ENCODE results near the gene MIOX. TPM values are rescaled to one million over a fixed set of nuclear protein-coding genes. Genes with fewer than 3 reads are reported as not detected.

The MIOX gene
- total and polyA plus RNA-seq, 2 of the 13 experiments (the other 11 are each of a cell fraction or from before 2014, with no cell fraction given): 1.5 to 2.9 TPM

DNA sequence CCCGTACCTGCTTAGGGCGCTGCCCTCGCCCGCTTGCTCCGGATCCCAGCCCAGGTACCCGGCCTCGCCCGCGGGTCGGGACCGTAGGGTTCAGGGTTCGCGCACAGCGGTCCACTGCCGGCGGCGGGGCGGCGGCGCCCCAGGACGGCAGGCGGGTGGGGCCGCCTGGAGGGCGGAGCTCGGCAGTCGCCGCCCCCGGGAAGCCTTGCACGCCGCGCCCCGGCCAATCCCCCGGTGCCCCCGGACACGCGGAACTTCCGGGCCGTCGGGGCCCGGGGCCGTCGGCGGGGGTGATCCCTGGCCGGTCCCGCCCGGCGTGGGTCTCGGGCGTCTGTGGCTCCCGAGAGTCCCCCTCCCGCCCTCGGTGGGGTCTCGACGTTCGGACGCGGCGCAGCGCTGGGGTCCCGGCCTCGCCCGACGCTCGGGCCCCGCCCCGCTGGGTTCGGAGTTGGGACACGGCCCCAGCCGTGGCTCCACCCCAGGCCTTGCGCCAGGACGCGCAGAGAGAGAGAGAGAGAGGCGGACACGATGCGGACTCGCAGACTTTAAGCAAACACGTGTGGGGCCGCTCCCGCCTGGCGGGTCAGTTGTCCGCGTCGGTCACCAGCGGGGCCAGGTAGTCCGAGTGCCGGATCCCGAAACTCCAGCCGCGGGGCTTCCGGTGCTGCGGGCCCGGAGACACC, 43.4 kb downstream of the MIOX start, which contains the start of gene TYMP (continued):
- peak; percentile 87 for TF ChIP-seq ZNF563 (CRISPR knock-in tag; IDR thresholded peaks at IDR 0.05)
- TF ChIP-seq, protein P1, sequence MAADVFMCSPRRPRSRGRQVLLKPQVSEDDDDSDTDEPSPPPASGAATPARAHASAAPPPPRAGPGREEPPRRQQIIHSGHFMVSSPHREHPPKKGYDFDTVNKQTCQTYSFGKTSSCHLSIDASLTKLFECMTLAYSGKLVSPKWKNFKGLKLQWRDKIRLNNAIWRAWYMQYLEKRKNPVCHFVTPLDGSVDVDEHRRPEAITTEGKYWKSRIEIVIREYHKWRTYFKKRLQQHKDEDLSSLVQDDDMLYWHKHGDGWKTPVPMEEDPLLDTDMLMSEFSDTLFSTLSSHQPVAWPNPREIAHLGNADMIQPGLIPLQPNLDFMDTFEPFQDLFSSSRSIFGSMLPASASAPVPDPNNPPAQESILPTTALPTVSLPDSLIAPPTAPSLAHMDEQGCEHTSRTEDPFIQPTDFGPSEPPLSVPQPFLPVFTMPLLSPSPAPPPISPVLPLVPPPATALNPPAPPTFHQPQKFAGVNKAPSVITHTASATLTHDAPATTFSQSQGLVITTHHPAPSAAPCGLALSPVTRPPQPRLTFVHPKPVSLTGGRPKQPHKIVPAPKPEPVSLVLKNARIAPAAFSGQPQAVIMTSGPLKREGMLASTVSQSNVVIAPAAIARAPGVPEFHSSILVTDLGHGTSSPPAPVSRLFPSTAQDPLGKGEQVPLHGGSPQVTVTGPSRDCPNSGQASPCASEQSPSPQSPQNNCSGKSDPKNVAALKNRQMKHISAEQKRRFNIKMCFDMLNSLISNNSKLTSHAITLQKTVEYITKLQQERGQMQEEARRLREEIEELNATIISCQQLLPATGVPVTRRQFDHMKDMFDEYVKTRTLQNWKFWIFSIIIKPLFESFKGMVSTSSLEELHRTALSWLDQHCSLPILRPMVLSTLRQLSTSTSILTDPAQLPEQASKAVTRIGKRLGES (CRISPR knock-in tag; IDR thresholded peaks at IDR 0.05; ENCODE audit: borderline replicate concordance): 0 out of 2 replicates have a peak, but pooled peaks have one; percentile 61
- no peak for TF ChIP-seq MYNN (CRISPR knock-in tag; IDR thresholded peaks at IDR 0.05; ENCODE audit: low read depth)
- TF ChIP-seq REPIN1 (CRISPR knock-in tag; IDR thresholded peaks at IDR 0.05; ENCODE audit: borderline replicate concordance, low read depth): 0 out of 2 replicates have a peak, but pooled peaks have one; percentile 9
- no peak for TF ChIP-seq ZNF496 (CRISPR knock-in tag; IDR thresholded peaks at IDR 0.05; ENCODE audit: insufficient replicate concordance)
- no peak for TF ChIP-seq ZNF280B (CRISPR knock-in tag; IDR thresholded peaks at IDR 0.05; ENCODE audit: borderline replicate concordance)
- TF ChIP-seq, protein P2, sequence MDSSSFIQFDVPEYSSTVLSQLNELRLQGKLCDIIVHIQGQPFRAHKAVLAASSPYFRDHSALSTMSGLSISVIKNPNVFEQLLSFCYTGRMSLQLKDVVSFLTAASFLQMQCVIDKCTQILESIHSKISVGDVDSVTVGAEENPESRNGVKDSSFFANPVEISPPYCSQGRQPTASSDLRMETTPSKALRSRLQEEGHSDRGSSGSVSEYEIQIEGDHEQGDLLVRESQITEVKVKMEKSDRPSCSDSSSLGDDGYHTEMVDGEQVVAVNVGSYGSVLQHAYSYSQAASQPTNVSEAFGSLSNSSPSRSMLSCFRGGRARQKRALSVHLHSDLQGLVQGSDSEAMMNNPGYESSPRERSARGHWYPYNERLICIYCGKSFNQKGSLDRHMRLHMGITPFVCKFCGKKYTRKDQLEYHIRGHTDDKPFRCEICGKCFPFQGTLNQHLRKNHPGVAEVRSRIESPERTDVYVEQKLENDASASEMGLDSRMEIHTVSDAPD (CRISPR knock-in tag; IDR thresholded peaks at IDR 0.05): no peak
- no peak for TF ChIP-seq JUNB (CRISPR knock-in tag; IDR thresholded peaks at IDR 0.05; ENCODE audit: borderline replicate concordance)
- no peak for TF ChIP-seq ZNF3 (CRISPR knock-in tag; IDR thresholded peaks at IDR 0.05)
- TF ChIP-seq ZBTB38 (CRISPR knock-in tag; IDR thresholded peaks at IDR 0.05): peak; percentile 6
- no peak for TF ChIP-seq SMC3 (IDR thresholded peaks at IDR 0.05; ENCODE audit: low read length)
- no peak for TF ChIP-seq SYNCRIP (IDR thresholded peaks at IDR 0.05; ENCODE audit: insufficient read depth, low read depth, low read length)
- 0 out of 2 replicates have a peak, but pooled peaks have one; percentile 37 for TF ChIP-seq ZFYVE20 (CRISPR knock-in tag; IDR thresholded peaks at IDR 0.05; ENCODE audit: borderline replicate concordance, low read depth)
- TF ChIP-seq, protein P3, sequence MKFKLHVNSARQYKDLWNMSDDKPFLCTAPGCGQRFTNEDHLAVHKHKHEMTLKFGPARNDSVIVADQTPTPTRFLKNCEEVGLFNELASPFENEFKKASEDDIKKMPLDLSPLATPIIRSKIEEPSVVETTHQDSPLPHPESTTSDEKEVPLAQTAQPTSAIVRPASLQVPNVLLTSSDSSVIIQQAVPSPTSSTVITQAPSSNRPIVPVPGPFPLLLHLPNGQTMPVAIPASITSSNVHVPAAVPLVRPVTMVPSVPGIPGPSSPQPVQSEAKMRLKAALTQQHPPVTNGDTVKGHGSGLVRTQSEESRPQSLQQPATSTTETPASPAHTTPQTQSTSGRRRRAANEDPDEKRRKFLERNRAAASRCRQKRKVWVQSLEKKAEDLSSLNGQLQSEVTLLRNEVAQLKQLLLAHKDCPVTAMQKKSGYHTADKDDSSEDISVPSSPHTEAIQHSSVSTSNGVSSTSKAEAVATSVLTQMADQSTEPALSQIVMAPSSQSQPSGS (CRISPR knock-in tag; IDR thresholded peaks at IDR 0.05): no peak
- TF ChIP-seq, protein P4, sequence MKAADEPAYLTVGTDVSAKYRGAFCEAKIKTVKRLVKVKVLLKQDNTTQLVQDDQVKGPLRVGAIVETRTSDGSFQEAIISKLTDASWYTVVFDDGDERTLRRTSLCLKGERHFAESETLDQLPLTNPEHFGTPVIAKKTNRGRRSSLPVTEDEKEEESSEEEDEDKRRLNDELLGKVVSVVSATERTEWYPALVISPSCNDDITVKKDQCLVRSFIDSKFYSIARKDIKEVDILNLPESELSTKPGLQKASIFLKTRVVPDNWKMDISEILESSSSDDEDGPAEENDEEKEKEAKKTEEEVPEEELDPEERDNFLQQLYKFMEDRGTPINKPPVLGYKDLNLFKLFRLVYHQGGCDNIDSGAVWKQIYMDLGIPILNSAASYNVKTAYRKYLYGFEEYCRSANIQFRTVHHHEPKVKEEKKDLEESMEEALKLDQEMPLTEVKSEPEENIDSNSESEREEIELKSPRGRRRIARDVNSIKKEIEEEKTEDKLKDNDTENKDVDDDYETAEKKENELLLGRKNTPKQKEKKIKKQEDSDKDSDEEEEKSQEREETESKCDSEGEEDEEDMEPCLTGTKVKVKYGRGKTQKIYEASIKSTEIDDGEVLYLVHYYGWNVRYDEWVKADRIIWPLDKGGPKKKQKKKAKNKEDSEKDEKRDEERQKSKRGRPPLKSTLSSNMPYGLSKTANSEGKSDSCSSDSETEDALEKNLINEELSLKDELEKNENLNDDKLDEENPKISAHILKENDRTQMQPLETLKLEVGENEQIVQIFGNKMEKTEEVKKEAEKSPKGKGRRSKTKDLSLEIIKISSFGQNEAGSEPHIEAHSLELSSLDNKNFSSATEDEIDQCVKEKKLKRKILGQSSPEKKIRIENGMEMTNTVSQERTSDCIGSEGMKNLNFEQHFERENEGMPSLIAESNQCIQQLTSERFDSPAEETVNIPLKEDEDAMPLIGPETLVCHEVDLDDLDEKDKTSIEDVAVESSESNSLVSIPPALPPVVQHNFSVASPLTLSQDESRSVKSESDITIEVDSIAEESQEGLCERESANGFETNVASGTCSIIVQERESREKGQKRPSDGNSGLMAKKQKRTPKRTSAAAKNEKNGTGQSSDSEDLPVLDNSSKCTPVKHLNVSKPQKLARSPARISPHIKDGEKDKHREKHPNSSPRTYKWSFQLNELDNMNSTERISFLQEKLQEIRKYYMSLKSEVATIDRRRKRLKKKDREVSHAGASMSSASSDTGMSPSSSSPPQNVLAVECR (CRISPR knock-in tag; IDR thresholded peaks at IDR 0.05; ENCODE audit: borderline replicate concordance): peak; percentile 74; the same call in 1 of the 2 replicates
